ENCODE data around the gene PAPPA.

The PAPPA gene

GRCh38 chr9:116313638-116314037 is 160.0 kb downstream of the PAPPA start:
- no peak for DNase-seq (ENCODE audit: low read depth, low spot score)

- no peak for DNase-seq (ENCODE audit: low read depth, low spot score)
Observed at GRCh38 chr9:116316246-116316645, 162.7 kb downstream of the PAPPA start.

- no peak for DNase-seq (ENCODE audit: low read depth, low spot score)
Observed at GRCh38 chr9:116317503-116317902, 163.9 kb downstream of the PAPPA start.

- DNase-seq (ENCODE audit: low read depth, low spot score) = peak; percentile 38
Observed at GRCh38 chr9:116318468-116319374, 165.1 kb downstream of the PAPPA start.

GRCh38 chr9:116319480-116319879 is 165.9 kb downstream of the PAPPA start:
- no peak for DNase-seq (ENCODE audit: low read depth, low spot score)

GRCh38 chr9:116320290-116320689 is 166.7 kb downstream of the PAPPA start:
- no peak for DNase-seq (ENCODE audit: low read depth, low spot score)

- no peak for DNase-seq (ENCODE audit: low read depth, low spot score)
Observed at GRCh38 chr9:116322521-116322920, 168.9 kb downstream of the PAPPA start.

GRCh38 chr9:116323012-116323411 is 169.4 kb downstream of the PAPPA start:
- no peak for DNase-seq (ENCODE audit: low read depth, low spot score)

- DNase-seq (ENCODE audit: low read depth, low spot score) = no peak
Observed at GRCh38 chr9:116323571-116323970, 170.0 kb downstream of the PAPPA start.

- no peak for DNase-seq (ENCODE audit: low read depth, low spot score)
Observed at GRCh38 chr9:116325924-116326323, 172.3 kb downstream of the PAPPA start.

- no peak for DNase-seq (ENCODE audit: low read depth, low spot score)
Observed at GRCh38 chr9:116327701-116328405, 174.3 kb downstream of the PAPPA start.

GRCh38 chr9:116329470-116329869 is 175.9 kb downstream of the PAPPA start:
- DNase-seq (ENCODE audit: low read depth, low spot score) = no peak

GRCh38 chr9:116331241-116331640 is 177.7 kb downstream of the PAPPA start:
- no peak for DNase-seq (ENCODE audit: low read depth, low spot score)

GRCh38 chr9:116332090-116332489 is 178.5 kb downstream of the PAPPA start:
- DNase-seq (ENCODE audit: low read depth, low spot score) = no peak

- no peak for DNase-seq (ENCODE audit: low read depth, low spot score)
Observed at GRCh38 chr9:116333254-116333653, 179.7 kb downstream of the PAPPA start.

GRCh38 chr9:116334546-116335150 is 181.1 kb downstream of the PAPPA start:
- no peak for DNase-seq (ENCODE audit: low read depth, low spot score)

GRCh38 chr9:116335392-116335791 is 181.8 kb downstream of the PAPPA start:
- no peak for DNase-seq (ENCODE audit: low read depth, low spot score)

- no peak for DNase-seq (ENCODE audit: low read depth, low spot score)
Observed at GRCh38 chr9:116336133-116336862, 182.7 kb downstream of the PAPPA start.

GRCh38 chr9:116337015-116337414 is 183.4 kb downstream of the PAPPA start:
- DNase-seq (ENCODE audit: low read depth, low spot score) = peak; percentile 51

- no peak for DNase-seq (ENCODE audit: low read depth, low spot score)
Observed at GRCh38 chr9:116340270-116340669, 186.7 kb downstream of the PAPPA start.

GRCh38 chr9:116342061-116342460 is 188.5 kb downstream of the PAPPA start:
- DNase-seq (ENCODE audit: low read depth, low spot score) = no peak

GRCh38 chr9:116342941-116343340 is 189.3 kb downstream of the PAPPA start:
- DNase-seq (ENCODE audit: low read depth, low spot score) = no peak
